Measurements from ENCODE around the gene CXorf49. TPM values are rescaled to one million over a fixed set of nuclear protein-coding genes. Genes with fewer than 3 reads are reported as not detected.
A peak's percentile ranks its signal among the peaks of the same experiment; 100 is the strongest.
"Not testable (repeated sequence)": the region's sequence is repeated elsewhere in the genome, so short reads cannot be mapped to it uniquely, and the experiment has no call there.

CXorf49 gene
- total RNA-seq, 2 donors from 2014 or later = not detected

GRCh38 chrX:71676068-71676795, 41.9 kb downstream of the CXorf49 start:
- ATAC-seq; intact Hi-C loops (cut with DNase I); DNase-seq: not testable (repeated sequence)

GRCh38 chrX:71675636-71676035, 42.4 kb downstream of the CXorf49 start:
- ATAC-seq; intact Hi-C loops (cut with DNase I); DNase-seq: not testable (repeated sequence)

- intact Hi-C loops (cut with DNase I) = no loop called here
- no peak for ATAC-seq
- no peak for DNase-seq
Observed at GRCh38 chrX:71671938-71672337, 46.1 kb downstream of the CXorf49 start.

GRCh38 chrX:71671043-71671780, 46.9 kb downstream of the CXorf49 start:
- ATAC-seq = peak; percentile 26 to 56

GRCh38 chrX:71669947-71670346, 48.1 kb downstream of the CXorf49 start:
- ATAC-seq = peak; percentile 71
- DNase-seq; intact Hi-C loops (cut with DNase I): not testable (repeated sequence)

More at GRCh38 chrX:71671043-71671780, 46.9 kb downstream of the CXorf49 start:
- intact Hi-C loops (cut with DNase I) = no loop called here
- no peak for DNase-seq

- intact Hi-C loops (cut with DNase I) = no loop called here
- no peak for DNase-seq
- ATAC-seq = no peak
Observed at GRCh38 chrX:71669492-71669891, 48.6 kb downstream of the CXorf49 start.

GRCh38 chrX:71668248-71668595, 49.9 kb downstream of the CXorf49 start:
- ATAC-seq (no peak), DNase-seq (no peak)
- intact Hi-C loops (cut with DNase I) = no loop called here

GRCh38 chrX:71667328-71668247, 50.5 kb downstream of the CXorf49 start, which contains the start of gene LOC101059915:
LOC101059915 (plus strand) TSS chrX:71667546.
- intact Hi-C loops (cut with DNase I) = no loop called here
- DNase-seq = no peak
- ATAC-seq = no peak

GRCh38 chrX:71666240-71667223, 51.6 kb downstream of the CXorf49 start:
- no peak for ATAC-seq
- no peak for DNase-seq
- intact Hi-C loops (cut with DNase I) = no loop called here

GRCh38 chrX:71665747-71666146, 52.3 kb downstream of the CXorf49 start:
- DNase-seq (no peak), ATAC-seq (no peak)
- intact Hi-C loops (cut with DNase I) = no loop called here

- ATAC-seq (peak; percentile 18 to 52), DNase-seq (no peak)
- intact Hi-C loops (cut with DNase I) = no loop called here
Observed at GRCh38 chrX:71664889-71665491, 53.1 kb downstream of the CXorf49 start.

Other genes starting within 250 kb of the CXorf49 start
- 10 to 100 TPM; 64.7 to 68.8 TPM for gene OGT, start 185.2 kb downstream of the CXorf49 start, total RNA-seq
- 1 to 10 TPM; 1.2 to 1.3 TPM for gene GCNA, start 139.8 kb downstream of the CXorf49 start, total RNA-seq
- under 1 TPM; 0.24 to 0.82 TPM for gene CXCR3, start 99.8 kb downstream of the CXorf49 start, total RNA-seq
- gene CXorf49B, start 45.1 kb upstream of the CXorf49 start, total RNA-seq = not detected
- 1 to 10 TPM; 6.1 to 8.8 TPM for gene NHSL2, start 192.6 kb upstream of the CXorf49 start, total RNA-seq

Measured in left cardiac atrium (tissue), 4 donors.